ENCODE measurements around the gene CWF19L2. TPM values are rescaled to one million over a fixed set of nuclear protein-coding genes. Genes with fewer than 3 reads are reported as not detected.

CWF19L2 gene
- total RNA-seq, 4 donors from 2014 or later = 14.9 to 47.3 (median 26.7) TPM

GRCh38 chr11:107496011-107496410, 38.4 kb upstream of the CWF19L2 start:
- Histone ChIP-seq H3K9me3 (no peaks in the 10 kb centered on the region), H3K4me1 (peaks cover 0 to 3% (median 2%) of the 10 kb centered on the region in 3 donors), H3K27ac (no peak overlapping the region), H3K27me3 (no peaks in the 10 kb centered on the region), H3K4me3 (no peak overlapping the region), H3K36me3 (peaks cover 0 to 5% of the 10 kb centered on the region in 2 donors)
- WGBS, 2 donors (ENCODE audit: low coverage in 1 of 2) = 40 to 61% methylated on average over 3 to 4 of the region's 4 CpGs
- TF ChIP-seq EP300 (IDR thresholded peaks at IDR 0.05) (no peak), POLR2A (IDR thresholded peaks at IDR 0.05) (no peak), CTCF (IDR thresholded peaks at IDR 0.05) (no peak), POLR2AphosphoS5 (IDR thresholded peaks at IDR 0.05) (no peak)
- no peak for ATAC-seq

- 53% methylated on average over 1 of the region's 1 CpG; no CpG with 5 or more reads in 1 of the 2 donors for WGBS, 2 donors (ENCODE audit: low coverage in 1 of 2)
Observed at GRCh38 chr11:107494055-107494454, 36.4 kb upstream of the CWF19L2 start.

GRCh38 chr11:107493117-107493516, 35.5 kb upstream of the CWF19L2 start:
- WGBS, 2 donors (ENCODE audit: low coverage in 1 of 2) = no CpG with 5 or more reads among the region's 1 CpG

More at GRCh38 chr11:107494055-107494454, 36.4 kb upstream of the CWF19L2 start:
- ATAC-seq = no peak
- Histone ChIP-seq H3K27ac (no peak overlapping the region), H3K9me3 (no peaks in the 10 kb centered on the region), H3K36me3 (no peaks in the 10 kb centered on the region), H3K4me3 (no peak overlapping the region), H3K4me1 (peaks cover 0 to 3% (median 2%) of the 10 kb centered on the region in 3 donors), H3K27me3 (no peaks in the 10 kb centered on the region)
- TF ChIP-seq CTCF (IDR thresholded peaks at IDR 0.05) = no peak
- TF ChIP-seq POLR2A (IDR thresholded peaks at IDR 0.05) = no peak
- no peak for TF ChIP-seq EP300 (IDR thresholded peaks at IDR 0.05)
- no peak for TF ChIP-seq POLR2AphosphoS5 (IDR thresholded peaks at IDR 0.05)

GRCh38 chr11:107490836-107491235, 33.2 kb upstream of the CWF19L2 start:
- ATAC-seq = no peak
- Histone ChIP-seq H3K9me3 (no peaks in the 10 kb centered on the region), H3K27ac (no peak overlapping the region), H3K4me3 (no peak overlapping the region), H3K36me3 (no peaks in the 10 kb centered on the region), H3K27me3 (no peaks in the 10 kb centered on the region), H3K4me1 (peaks cover 0 to 3% (median 2%) of the 10 kb centered on the region in 3 donors)
- TF ChIP-seq CTCF (IDR thresholded peaks at IDR 0.05) (no peak), POLR2AphosphoS5 (IDR thresholded peaks at IDR 0.05) (no peak), POLR2A (IDR thresholded peaks at IDR 0.05) (no peak), EP300 (IDR thresholded peaks at IDR 0.05) (no peak)
- 70% methylated on average over 1 of the region's 2 CpGs; no CpG with 5 or more reads in 1 of the 2 donors for WGBS, 2 donors (ENCODE audit: low coverage in 1 of 2)

More at GRCh38 chr11:107493117-107493516, 35.5 kb upstream of the CWF19L2 start:
- H3K4me1 ChIP-seq = peaks cover 0 to 3% (median 2%) of the 10 kb centered on the region in 3 donors
- no peaks in the 10 kb centered on the region for H3K9me3 ChIP-seq
- H3K4me3 ChIP-seq = no peak overlapping the region
- TF ChIP-seq POLR2A (IDR thresholded peaks at IDR 0.05) = no peak
- no peak for TF ChIP-seq CTCF (IDR thresholded peaks at IDR 0.05)
- TF ChIP-seq EP300 (IDR thresholded peaks at IDR 0.05) = no peak
- TF ChIP-seq POLR2AphosphoS5 (IDR thresholded peaks at IDR 0.05) = no peak
- no peaks in the 10 kb centered on the region for H3K36me3 ChIP-seq
- H3K27me3 ChIP-seq = no peaks in the 10 kb centered on the region
- no peak for ATAC-seq
- H3K27ac ChIP-seq = no peak overlapping the region

GRCh38 chr11:107482234-107482633, 24.6 kb upstream of the CWF19L2 start:
- no peaks in the 10 kb centered on the region for H3K36me3 ChIP-seq
- no peak for ATAC-seq
- no peaks in the 10 kb centered on the region for H3K9me3 ChIP-seq
- H3K27ac ChIP-seq = no peak overlapping the region
- H3K27me3 ChIP-seq = peaks cover 9% of the 10 kb centered on the region
- H3K4me1 ChIP-seq = no peaks in the 10 kb centered on the region
- TF ChIP-seq CTCF (IDR thresholded peaks at IDR 0.05) (no peak), EP300 (IDR thresholded peaks at IDR 0.05) (no peak), POLR2A (IDR thresholded peaks at IDR 0.05) (no peak), POLR2AphosphoS5 (IDR thresholded peaks at IDR 0.05) (no peak)
- H3K4me3 ChIP-seq = no peak overlapping the region
